HG03159 (cell line): ENCODE results near the gene ARHGEF33.

Source experiments
- ATAC-seq: cut with Tn5 transposase; IDR thresholded peaks from one replicate; pipeline ENCODE4 v1.9.1; 2021; ENCODE audit warnings: mild to moderate bottlenecking, moderate library complexity; ENCODE audit not compliant: unreplicated experiment

Gene ARHGEF33

DNA sequence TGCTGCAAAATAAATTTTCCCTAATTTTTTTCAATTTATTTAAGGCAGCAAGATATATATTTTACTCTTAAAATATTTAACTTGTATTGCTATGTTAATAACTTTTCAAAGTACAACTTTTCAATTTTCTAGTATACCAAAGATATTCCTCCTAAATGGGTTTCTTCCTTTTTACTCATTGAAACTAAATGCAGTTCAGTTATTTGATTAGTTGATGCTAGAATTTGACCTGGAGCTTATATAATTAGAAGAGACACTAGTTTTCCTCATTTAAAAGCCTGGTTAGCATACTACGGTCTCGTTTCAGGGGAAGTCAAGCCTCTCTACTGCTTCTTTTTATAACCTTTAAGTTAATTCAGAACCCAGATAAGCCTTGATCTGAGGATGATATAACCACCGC lies at the start of gene ARHGEF33:
Gene ARHGEF33, plus strand, starts transcription at position 301 of the 400 bp plus-strand sequence. CDS start 29,573 bp downstream, outside the sequence.
- ATAC-seq, result no peak

DNA sequence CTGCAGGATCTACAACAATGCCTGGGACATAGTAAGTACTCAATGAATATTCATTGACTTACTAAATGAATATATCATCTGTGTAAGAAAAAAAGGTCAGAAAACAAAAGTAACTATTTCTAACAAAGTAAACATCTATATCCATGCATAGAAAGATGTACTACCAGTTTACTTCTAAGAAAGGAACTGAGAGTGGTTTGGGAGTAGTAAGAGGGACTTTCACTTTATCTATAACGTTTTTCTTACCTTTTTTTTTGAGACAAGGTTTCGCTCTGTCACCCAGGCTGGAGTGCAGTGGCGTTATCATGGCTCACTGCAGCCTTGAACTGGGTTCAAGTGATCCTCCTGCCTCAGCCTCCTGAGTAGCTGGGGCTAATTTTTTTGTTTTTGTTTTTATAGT lies 39.6 kb upstream of the ARHGEF33 start:
- peak; percentile 92 for ATAC-seq

DNA sequence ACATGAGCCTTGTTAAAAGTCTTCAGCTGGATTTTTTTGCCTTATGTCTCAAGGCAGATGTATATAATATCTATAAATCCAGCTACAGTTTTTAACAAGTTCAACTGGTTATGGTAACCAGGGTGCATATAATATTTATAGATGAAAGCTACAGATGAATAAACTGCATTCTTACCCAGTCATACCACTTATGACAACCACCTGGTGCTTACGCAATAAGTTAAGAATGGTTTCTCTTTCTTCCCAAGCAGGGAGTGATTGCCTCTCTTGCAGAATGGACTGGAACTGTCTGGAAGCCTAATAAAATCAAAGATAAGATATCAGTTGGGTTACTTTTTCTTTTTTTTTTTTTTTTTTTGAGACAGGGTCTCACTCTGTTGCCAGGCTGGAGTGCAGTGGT lies 33.5 kb upstream of the ARHGEF33 start:
- no peak for ATAC-seq

DNA sequence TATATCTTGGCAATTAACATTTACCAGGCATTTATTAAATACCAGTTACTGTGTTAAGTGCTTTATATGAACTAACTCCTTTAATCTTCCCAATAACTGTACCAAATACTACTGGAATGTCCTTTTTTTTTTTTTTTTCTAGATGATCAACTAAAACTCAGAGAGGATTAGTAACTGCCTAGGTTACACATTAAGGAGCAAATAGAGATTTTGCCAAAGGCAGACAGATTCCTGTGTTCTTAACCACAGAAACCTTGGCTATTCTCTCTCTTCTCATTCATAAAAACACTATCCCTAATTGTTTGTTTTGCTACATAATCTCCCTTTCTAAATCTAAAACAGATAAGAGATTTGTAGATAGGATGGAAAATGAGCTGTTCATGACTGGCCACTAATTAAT lies 27.2 kb upstream of the ARHGEF33 start:
- ATAC-seq, result no peak

DNA sequence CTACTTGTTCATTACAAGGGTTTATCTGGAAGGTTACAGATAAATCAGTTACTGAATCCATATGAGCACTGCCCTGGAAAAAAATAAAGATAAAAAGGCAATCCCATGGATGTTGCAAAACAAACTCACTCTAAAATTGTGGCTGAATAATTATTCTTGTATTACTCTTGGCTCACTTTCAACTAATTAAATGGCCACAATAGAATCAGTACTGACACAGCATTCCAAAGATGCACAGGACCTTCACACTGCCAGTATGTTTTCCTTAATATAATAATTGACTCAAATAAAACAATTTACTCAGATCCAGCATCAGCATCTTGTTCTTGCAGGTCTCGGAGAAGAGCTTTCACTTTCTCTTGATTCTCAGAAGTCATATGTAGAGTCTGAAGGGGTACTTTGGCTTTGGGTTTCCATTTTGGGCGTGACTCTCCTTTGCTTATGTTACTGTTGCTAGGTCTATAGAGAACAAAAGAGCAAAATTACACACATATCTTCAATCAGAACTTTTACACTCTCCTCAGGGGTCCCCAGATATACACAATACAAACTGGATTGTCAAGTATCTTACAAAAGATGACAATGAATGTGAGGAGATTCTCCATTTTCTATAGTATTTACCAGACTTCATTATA lies 26.5 kb upstream of the ARHGEF33 start:
- ATAC-seq, result no peak

DNA sequence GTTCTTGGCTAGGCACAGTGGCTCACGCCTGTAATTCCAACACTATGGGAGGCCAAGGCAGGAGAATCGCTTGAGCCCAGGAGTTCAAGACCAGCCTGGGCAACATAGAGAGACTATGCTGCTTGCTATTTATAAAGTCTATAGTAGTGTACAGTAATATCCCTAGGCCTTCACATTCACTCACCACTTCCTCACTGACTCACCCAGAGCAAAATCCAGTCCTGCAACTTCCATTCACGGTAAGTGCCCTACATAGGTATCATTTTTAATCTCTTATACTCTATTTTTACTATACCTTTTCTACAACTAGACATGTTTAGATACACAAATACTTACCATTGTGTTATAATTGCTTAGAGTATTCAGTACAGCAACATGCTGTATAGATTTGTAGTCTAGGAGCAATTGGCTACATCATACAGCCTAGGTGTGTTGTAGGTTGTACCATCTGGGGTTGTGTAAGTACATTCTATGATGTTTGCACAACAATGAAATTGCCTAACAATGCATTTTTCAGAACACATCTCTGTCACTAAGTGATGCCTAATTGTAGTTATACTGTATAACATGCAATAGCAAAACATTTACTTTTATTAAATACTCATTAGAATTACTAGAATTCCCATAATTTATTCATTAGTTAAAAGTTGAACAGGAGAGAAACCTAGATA lies 22.8 kb upstream of the ARHGEF33 start:
- no peak for ATAC-seq

DNA sequence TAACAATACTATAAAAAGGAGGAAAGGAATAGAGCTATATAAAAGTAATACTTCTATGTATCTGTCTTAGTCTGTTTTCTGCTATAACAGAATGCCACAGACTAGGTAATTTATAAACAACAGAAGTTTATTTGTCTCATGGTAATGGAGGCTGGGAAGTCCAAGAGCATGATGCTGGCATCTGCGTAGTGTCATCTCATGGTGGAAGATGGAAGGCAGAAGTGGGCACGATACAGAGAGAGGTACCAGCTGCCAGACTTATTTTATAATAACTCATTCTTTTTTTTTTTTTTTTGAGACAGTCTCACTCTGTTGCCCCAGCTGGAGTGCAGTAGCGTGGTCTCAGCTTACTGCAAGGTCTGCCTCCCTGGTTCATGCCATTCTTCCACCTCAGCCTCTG lies 18.2 kb upstream of the ARHGEF33 start:
- no peak for ATAC-seq

DNA sequence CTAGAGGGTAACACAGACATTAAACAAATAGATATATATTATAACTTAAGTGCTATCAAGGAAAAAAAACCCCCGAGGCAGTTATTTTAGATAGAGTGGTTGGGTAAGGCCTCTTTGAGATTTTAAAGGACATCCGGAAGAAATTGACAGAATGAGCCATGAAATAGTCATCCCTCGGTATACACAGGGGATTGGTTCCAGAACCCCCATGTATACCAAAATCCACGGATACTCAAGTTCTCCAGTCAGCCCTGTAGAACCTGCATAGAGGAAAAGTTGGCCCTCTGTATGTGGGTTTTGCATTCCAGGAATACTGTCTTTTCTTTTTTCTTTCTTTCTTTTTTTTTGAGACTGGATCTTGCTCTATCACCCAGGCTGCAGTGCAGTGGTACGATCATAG lies 15.9 kb upstream of the ARHGEF33 start:
- ATAC-seq, result no peak

DNA sequence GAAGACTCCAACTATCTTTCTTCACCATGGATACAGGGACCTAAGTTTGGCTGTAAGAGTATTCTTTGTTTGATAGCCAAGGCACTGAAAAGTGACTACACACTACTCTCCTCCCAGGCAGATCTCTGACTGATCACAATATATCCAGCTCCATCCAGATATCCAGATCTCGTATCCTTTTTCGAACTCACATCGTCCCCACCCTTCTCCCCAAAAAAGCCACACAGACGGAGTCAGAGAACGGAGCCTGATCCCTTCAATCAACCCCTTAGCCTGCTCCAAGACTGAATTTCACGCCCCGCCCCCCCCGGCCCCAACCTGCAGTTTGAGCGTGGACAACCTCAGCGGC lies 14.5 kb upstream of the ARHGEF33 start:
- ATAC-seq, result peak; percentile 6

DNA sequence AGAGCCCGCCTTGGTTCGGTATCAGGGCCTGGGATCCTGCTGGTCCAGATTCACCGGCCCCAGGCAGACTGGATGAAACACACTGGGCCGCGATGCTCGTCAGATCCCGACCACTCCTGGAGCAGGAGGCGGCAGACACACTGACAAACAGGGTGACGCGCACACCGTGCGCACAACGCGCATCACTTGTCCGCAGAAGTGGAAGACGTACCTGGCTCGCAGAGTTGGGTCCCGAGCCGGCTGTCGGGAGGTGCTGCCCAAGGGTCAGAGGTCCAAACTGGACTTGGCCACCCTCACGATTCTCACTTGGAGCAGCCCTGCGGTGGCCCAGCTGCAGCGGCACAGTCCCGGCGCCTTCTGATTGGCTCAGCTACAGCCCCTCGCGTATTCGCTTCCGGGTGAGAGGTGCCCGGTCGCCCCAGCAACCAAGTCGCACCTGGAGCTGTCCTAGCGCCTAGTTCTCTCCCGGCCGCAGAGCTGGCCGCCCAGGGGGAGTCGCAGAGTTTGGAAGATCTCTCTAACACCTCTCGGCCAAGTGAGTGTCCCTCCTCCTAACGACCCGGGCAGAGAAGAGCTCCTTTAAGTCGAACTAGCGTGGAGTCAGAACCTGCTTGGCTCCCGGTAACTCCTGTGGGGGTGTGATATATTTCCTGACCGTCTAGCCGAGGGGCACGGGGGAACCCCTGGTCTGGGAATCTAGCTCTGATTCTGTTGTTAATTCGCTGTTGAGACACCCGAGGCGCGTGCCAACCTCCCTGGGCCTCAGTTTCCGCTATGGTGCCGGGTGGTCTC lies 13.9 kb upstream of the ARHGEF33 start, which contains the start of the genes DHX57 and MORN2:
Gene DHX57, minus strand, starts transcription at position 359 of the 792 bp plus-strand sequence. CDS start 7,529 bp downstream, outside the sequence.
Gene MORN2, plus strand, starts transcription at position 401 of the 792 bp plus-strand sequence.
- peak; percentile 100 for ATAC-seq

DNA sequence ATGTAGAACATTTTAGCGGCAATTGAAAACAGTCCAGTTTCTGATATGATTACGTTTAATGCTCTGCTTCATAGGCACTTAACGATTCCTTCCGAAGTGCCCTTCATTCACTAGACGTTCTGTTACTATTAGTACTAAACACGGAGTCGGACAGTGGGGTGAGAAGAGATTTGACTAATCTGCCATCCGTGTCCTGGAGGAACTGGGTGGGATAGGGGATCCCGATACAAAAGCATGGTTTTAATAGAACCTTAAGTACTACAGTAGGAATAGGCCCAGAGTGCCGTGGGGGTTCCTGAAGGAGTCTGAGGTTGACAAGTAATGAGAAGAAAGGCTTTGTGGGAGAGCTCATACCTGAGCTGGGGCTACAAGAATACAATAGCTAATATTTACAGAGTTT lies 13.3 kb upstream of the ARHGEF33 start:
- no peak for ATAC-seq

DNA sequence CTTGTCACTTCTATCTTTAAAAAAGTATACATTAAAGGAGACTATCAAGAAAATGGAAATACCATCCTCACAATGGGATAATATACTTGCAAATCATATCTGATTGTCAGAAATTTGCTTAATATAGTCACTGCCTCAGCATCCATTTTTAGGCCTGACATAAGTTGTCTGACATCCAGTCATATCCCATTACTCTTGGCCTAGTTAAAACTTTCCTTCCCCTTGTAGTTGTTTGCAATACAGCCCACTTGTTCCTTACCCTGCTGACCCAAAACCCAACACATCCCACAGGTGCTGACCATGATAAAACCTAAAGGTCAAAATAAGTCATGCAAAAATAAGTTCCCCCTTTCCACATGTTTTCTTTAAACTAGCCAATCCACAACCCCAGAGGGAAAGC lies 3.6 kb upstream of the ARHGEF33 start:
- no peak for ATAC-seq

DNA sequence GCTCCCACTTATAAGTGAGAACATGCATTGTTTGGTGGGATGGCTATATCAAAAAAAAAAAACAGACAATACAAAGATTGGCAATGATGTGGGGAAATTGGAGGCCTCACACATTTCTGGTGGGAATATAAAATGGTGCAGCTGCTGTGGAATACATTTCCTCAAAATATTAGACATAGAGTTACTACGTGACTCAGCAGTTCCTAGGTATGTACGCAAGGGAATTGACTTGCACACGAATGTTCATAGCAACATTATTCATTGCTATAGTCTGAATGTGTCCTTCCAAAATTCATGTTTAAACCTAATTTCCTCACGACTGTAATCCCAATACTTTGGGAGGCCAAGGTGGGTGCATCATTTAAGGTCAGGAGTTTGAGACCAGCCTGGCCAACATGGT lies 2.3 kb upstream of the ARHGEF33 start:
- no peak for ATAC-seq

DNA sequence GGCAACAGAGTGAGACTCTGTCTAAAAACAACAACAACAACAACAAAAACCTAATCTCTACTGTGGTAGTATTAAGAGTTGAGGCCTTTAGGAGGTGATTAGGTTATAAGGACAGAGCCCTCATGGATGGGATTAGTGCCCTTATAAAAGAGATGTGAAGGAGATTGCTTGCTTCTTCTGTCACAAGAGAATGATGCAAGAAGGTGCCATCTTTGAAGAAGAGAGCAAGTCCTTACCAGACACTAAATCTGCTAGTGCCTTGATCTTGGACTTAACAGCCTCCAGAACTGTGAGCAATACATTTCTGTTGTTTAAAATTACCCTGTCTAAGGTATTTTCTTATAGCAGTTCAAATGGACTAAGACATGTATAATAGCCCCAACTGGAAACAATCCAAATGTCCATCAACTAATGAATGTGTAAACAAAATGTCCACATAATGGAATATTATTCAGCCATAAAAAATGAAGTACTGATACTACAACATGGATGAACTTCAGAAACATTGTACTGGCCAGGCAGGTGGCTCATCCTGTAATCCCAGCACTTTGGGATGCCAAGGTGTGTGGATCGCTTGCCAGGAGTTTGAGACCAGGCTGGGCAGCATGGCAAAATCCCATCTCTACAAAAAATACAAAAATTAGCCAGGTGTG lies 1.6 kb upstream of the ARHGEF33 start:
- ATAC-seq, result no peak

DNA sequence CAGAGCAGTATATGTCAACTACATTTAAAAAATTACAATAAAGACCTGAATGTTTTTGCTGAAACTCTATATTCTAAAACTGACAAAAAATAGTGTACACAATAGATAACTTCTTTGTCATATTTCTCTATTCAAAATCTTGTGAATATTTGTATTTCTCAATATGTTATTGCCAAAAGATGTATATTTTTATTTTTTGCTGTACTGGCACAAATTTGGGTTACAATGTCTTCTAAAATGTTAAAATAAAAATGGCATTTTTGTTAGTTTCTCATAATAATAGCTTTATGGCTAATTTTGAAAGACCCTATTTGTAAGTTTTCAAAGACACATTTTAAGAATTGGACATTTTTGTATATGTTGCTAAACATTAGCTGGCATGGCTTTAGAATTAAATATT lies 630 bp upstream of the ARHGEF33 start:
- no peak for ATAC-seq

DNA sequence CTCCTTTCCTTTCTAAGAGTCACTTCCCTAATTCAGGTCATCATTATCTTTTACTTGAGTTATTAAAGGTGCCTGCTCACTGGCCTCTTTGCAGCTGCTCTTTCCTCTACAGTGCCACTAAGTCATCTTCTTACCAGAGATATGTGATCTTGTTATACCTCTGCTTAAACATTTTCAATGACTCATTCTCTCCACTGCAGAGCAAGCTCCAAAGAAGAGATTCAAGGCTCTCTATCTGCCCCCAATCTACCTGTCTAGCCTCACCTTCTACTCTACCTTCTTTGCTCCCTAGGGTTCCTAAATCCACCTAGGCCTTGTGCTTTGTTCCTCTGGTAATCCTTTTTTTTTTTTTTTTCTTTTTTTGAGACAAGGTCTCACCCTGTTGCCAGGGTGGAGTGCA lies 3.1 kb downstream of the ARHGEF33 start:
- no peak for ATAC-seq

DNA sequence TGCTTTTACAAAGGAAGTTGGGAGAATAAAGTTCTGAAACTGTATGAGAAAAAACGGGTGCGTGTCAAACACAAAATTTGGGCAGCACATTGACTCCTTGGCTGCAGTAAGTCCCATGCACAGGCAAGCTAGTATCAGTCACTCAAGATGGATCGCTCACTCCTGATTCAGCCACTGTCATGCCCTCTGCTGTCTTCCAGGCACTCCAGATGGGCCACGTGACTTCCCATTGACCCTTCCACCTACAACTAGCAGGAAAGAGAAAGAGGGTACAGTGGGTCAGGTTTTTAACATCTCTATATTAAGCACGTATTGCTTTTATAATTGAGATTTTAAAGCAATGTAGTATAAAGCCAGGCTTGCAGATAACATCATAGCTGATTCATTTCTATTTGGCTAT lies 8.6 kb downstream of the ARHGEF33 start:
- no peak for ATAC-seq

DNA sequence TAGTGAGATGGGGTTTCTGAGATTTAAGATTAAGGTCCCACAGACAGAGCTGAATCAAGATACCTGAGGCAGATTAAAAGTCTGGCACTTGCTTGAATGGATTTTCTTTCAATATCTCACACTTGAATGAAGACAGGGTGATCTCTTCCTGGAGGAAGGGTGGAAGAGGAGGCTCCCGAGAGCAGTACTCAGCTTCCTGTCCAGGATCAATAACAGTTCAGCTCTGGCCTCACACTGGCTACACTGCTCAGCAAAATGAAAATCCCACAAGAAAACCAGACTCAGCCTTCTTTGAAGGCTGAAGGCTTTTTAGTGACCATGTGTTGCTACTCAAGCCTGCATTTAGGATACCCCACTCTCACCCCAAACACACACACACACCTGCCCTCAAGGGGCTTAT lies 11.1 kb downstream of the ARHGEF33 start:
- no peak for ATAC-seq

DNA sequence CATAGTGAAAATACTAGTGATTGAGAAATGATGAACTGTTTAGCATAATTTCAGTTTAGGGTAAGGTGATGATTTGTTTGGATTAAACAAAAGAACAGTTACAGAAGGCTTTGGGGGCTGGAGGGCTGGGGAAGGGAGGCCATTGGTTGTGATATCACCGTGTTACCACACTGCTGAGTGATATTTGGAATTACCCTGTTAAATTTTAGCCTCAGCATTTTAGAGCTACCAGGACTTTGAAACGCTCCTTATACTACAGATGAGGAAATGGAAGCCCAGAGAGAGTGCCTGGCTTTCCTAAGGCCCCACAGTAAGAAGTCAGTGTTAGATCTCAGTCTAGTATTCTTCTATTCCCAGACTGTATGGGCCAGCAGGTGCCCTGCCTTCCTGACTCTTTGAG lies 15.6 kb downstream of the ARHGEF33 start:
- no peak for ATAC-seq

DNA sequence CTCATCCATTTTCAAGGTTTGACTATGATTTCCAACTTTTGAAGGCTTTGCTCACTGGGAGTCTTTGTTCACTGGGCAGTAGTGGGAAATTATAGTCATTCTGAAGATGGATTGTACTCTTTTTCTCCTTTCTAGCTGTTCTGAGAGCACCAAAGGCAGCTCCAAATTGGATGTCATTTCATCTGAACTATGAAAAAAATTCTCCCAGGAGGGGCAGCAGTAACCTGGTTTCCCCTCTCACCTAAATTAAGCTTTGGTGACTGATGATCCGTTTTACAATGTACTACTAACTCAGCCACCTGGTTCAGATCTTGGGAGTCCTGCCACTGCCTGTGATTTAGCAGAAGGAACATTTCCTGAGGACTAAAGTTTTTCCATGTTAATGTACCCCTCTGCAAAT lies 17.6 kb downstream of the ARHGEF33 start:
- ATAC-seq, result no peak
